Measurements from ENCODE around the gene HSPA1L. TPM values are rescaled to one million over a fixed set of nuclear protein-coding genes. Genes with fewer than 3 reads are reported as not detected.
A peak's percentile ranks its signal among the peaks of the same experiment; 100 is the strongest.

The HSPA1L gene
- total RNA-seq, 1 donor from 2014 or later: not detected

DNA sequence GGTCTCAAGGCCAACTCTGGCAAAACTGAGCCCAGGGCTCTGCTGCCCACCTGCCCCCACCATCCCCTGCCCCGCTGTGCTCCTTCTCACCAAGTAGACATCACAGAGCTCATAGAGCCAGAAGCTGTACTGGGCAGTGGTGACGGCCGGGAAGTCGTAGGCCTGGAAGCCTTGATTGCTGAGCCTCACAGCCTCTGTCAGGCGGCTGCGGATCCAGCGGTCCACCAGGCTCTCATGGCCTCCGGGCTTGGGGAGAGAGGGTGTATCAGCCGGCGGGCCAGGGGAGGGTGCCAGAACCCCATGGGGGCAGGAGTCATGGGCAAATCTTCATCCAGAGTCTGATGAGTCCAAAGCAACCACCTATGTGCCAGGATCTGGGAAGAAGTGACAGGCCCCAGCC, 35.2 kb downstream of the HSPA1L start:
- intact Hi-C loops (cut with DNase I): no loop called here

DNA sequence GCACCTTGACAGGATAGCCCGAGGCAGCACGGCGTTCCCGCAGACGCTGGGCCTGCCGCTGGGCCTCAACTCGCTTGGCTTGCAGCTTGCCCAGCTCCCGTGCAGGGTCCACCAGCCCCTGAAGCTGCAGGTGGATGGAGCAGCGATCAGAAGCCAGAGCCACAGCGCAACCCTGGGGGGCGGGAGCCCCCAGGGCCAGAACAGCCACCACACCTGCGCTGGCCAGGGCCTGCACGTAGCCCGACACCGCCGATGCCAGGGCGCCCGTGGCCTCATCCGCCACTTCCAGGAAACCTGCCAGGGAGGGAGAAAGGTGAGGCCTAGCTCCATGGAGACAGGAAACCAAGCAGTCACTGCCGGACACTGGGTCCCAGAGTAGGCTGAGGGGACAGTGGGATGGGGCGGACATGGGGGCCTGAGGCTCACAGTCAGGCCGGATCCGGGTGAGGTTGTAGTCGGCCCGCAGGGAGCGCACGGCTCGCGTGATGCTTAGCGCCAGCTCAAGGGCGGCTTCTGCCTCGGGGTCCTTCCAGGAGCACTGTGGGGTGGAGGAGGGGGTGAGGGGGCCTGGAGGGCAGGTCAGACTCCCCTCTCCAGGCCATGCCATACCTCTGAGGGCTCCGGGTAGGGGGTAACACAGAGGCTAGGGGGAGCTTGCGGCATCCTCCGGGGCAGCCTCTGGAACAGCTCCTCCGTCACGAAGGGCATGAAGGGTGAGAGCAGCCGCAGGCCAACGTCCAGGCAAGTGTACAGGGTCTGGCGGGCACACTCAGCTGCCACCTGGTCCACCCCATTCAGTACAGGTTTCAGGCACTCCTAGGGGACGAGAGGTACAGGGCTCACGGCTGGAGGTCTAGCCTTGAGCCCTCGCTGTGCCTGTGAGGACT, 35.8 kb downstream of the HSPA1L start:
- intact Hi-C loops (cut with DNase I): no loop called here
- Histone ChIP-seq H3K27me3 (no peaks in the 10 kb centered on the region), H3K4me1 (peaks cover 0 to 6% of the 10 kb centered on the region in 2 donors), H3K36me3 (peaks cover 52 to 60% of the 10 kb centered on the region in 2 donors), H3K4me3 (no peak overlapping the region), H3K27ac (no peak overlapping the region), H3K9me3 (no peaks in the 10 kb centered on the region)
- TF ChIP-seq, protein P1, sequence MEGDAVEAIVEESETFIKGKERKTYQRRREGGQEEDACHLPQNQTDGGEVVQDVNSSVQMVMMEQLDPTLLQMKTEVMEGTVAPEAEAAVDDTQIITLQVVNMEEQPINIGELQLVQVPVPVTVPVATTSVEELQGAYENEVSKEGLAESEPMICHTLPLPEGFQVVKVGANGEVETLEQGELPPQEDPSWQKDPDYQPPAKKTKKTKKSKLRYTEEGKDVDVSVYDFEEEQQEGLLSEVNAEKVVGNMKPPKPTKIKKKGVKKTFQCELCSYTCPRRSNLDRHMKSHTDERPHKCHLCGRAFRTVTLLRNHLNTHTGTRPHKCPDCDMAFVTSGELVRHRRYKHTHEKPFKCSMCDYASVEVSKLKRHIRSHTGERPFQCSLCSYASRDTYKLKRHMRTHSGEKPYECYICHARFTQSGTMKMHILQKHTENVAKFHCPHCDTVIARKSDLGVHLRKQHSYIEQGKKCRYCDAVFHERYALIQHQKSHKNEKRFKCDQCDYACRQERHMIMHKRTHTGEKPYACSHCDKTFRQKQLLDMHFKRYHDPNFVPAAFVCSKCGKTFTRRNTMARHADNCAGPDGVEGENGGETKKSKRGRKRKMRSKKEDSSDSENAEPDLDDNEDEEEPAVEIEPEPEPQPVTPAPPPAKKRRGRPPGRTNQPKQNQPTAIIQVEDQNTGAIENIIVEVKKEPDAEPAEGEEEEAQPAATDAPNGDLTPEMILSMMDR (IDR thresholded peaks at IDR 0.05): no peak
- DNase-seq (ENCODE audit: low spot score in 2 of 2): no peak

More for the DNA sequence above, 35.2 kb downstream of the HSPA1L start:
- Histone ChIP-seq H3K36me3 (peaks cover 59 to 66% of the 10 kb centered on the region in 2 donors), H3K9me3 (no peaks in the 10 kb centered on the region), H3K27me3 (no peaks in the 10 kb centered on the region), H3K4me3 (no peak overlapping the region), H3K27ac (no peak overlapping the region), H3K4me1 (peaks cover 0 to 6% of the 10 kb centered on the region in 2 donors)
- DNase-seq (ENCODE audit: low spot score in 2 of 2): no peak
- TF ChIP-seq, protein P1 (IDR thresholded peaks at IDR 0.05): no peak

DNA sequence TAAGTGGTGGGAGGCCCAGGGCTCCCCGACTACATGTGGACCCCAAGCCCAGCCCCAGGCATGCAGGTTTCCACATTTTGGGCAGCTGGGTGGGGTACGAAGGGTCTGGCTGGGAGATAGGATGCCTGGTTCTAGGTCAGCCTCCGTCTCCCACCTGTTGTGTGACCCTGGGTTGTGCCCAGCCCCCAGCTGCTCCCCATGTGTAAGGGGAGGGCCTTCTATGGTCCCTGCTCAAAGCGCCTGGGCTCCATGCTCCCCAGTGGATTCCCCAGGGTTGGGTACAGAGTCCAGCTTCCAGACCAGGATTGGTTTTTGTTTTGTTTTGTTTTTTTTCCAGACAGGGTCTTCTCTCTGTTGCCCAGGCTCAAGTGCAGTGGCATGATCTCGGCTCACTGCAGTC, 36.9 kb downstream of the HSPA1L start:
- no peak for DNase-seq (ENCODE audit: low spot score in 2 of 2)
- no peak overlapping the region for H3K4me3 ChIP-seq
- H3K27ac ChIP-seq: no peak overlapping the region
- H3K36me3 ChIP-seq: peaks cover 42 to 50% of the 10 kb centered on the region in 2 donors
- H3K27me3 ChIP-seq: no peaks in the 10 kb centered on the region
- H3K9me3 ChIP-seq: no peaks in the 10 kb centered on the region
- peaks cover 0 to 6% of the 10 kb centered on the region in 2 donors for H3K4me1 ChIP-seq
- intact Hi-C loops (cut with DNase I): no loop called here
- TF ChIP-seq, protein P1 (IDR thresholded peaks at IDR 0.05): no peak

DNA sequence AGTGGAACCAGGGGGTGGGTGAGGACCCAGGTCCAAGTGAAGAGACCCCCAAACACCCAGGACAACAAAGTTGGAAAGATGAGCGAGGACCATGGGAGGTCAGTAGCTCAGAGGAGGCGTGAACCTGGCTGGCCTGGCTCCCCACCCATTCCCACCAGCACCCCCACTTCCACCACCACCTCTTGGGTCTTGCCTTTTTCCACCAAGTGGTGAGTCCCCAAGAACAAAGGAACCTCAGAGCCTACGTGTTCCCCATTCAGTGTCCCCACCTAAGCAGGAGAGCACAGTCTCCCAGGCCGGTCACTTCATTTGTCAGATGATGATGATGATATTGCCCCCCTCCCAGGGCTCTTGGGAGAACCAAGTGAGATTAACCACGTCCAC, 37.4 kb downstream of the HSPA1L start:
- Histone ChIP-seq H3K4me3 (no peak overlapping the region), H3K27me3 (no peaks in the 10 kb centered on the region), H3K36me3 (peaks cover 37 to 45% of the 10 kb centered on the region in 2 donors), H3K4me1 (peaks cover 0 to 6% of the 10 kb centered on the region in 2 donors), H3K9me3 (no peaks in the 10 kb centered on the region), H3K27ac (no peak overlapping the region)
- intact Hi-C loops (cut with DNase I): no loop called here
- no peak for DNase-seq (ENCODE audit: low spot score in 2 of 2)
- TF ChIP-seq, protein P1 (IDR thresholded peaks at IDR 0.05): no peak

DNA sequence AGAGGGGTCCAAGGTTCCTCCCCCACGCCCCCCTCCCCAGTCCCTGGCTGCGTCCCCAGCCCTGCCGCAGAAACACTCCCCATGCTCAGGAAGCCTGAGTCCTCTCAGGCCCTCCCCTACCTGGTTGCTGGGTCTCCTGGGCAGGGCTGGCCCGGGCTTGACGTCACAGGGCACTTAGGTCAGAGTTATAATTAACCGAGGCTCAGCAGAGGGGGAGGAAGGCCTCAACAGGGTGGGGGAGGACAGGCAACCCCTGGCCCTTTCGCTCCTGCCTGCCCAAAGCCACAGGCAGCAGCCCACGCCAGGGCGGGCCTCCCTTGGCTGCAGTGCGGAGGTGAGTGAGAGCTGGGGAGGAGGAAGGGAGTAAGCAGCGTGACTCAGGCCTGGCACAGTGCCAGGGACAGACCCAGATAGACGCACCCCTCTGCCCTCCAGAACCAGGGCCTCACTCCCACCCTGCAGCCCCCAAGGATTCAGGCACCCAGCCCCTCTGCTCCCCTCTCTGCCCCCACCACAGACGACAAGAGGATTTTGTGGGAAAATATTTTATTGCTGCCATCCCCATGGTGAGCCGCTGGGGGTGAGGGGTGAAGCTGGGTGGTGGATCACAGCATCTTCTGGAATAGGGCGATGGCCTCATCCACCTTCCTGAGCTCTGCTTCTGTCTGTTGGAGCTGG, 38.0 kb downstream of the HSPA1L start, which contains the start of gene VWA7:
Gene VWA7, minus strand, starts transcription at position 340 of the 678 bp plus-strand sequence. CDS start 549 bp downstream, outside the sequence.
- peaks cover 32 to 39% of the 10 kb centered on the region in 2 donors for H3K36me3 ChIP-seq
- peaks cover 0 to 6% of the 10 kb centered on the region in 2 donors for H3K4me1 ChIP-seq
- DNase-seq (ENCODE audit: low spot score in 2 of 2): peak in 1 of 2 donors; percentile 73
- no peaks in the 10 kb centered on the region for H3K27me3 ChIP-seq
- TF ChIP-seq, protein P1 (IDR thresholded peaks at IDR 0.05): no peak
- no peak within 1 kb of the TSS for H3K4me3 ChIP-seq
- no peak within 1 kb of the TSS for H3K27ac ChIP-seq
- H3K9me3 ChIP-seq: no peaks in the 10 kb centered on the region
- intact Hi-C loops (cut with DNase I): no loop called here
